CMK (cell line): ENCODE data around the gene BMP4.
"Not testable (repeated sequence)": the region's sequence is repeated elsewhere in the genome, so short reads cannot be mapped to it uniquely, and the experiment has no call there.

Experiments
- DNase-seq: peaks from one replicate; pipeline ENCODE4 v3.0.0-alpha.2; 2010; ENCODE audit warnings: low read depth

BMP4 gene

GRCh38 chr14:53956427-53957201 lies at the start of gene BMP4:
Gene BMP4 (minus strand): TSS chr14:53956825. CDS start chr14:53952222, 4,603 bp downstream.
- DNase-seq: no peak

- DNase-seq: no peak
Observed at GRCh38 chr14:54003064-54003463, 46.4 kb upstream of the BMP4 start.

GRCh38 chr14:54002653-54003052 lies 46.0 kb upstream of the BMP4 start:
- DNase-seq: no peak

- DNase-seq: no peak
Observed at GRCh38 chr14:54001189-54001878, 44.7 kb upstream of the BMP4 start.

GRCh38 chr14:54000341-54000811 lies 43.8 kb upstream of the BMP4 start:
- DNase-seq: no peak

GRCh38 chr14:53999061-53999488 lies 42.5 kb upstream of the BMP4 start:
- DNase-seq: no peak

- DNase-seq: no peak
Observed at GRCh38 chr14:53996041-53996440, 39.4 kb upstream of the BMP4 start.

GRCh38 chr14:53993920-53994607 lies 37.4 kb upstream of the BMP4 start:
- DNase-seq: no peak

GRCh38 chr14:53990978-53991377 lies 34.4 kb upstream of the BMP4 start:
- no peak for DNase-seq

- DNase-seq: not testable (repeated sequence)
Observed at GRCh38 chr14:53986718-53987117, 30.1 kb upstream of the BMP4 start.

GRCh38 chr14:53984958-53985357 lies 28.3 kb upstream of the BMP4 start:
- not testable (repeated sequence) for DNase-seq

GRCh38 chr14:53983112-53983511 lies 26.5 kb upstream of the BMP4 start:
- no peak for DNase-seq

- no peak for DNase-seq
Observed at GRCh38 chr14:53982546-53982945, 25.9 kb upstream of the BMP4 start.

GRCh38 chr14:53979747-53980642 lies 23.4 kb upstream of the BMP4 start:
- no peak for DNase-seq

- no peak for DNase-seq
Observed at GRCh38 chr14:53979113-53979681, 22.6 kb upstream of the BMP4 start.

- no peak for DNase-seq
Observed at GRCh38 chr14:53978194-53978593, 21.6 kb upstream of the BMP4 start.

- DNase-seq: no peak
Observed at GRCh38 chr14:53975444-53975843, 18.8 kb upstream of the BMP4 start.

GRCh38 chr14:53971521-53971920 lies 14.9 kb upstream of the BMP4 start:
- no peak for DNase-seq

- DNase-seq: no peak
Observed at GRCh38 chr14:53969326-53969725, 12.7 kb upstream of the BMP4 start.

GRCh38 chr14:53968726-53969125 lies 12.1 kb upstream of the BMP4 start:
- DNase-seq: no peak

- DNase-seq: no peak
Observed at GRCh38 chr14:53967606-53968005, 11.0 kb upstream of the BMP4 start.
